Measurements from ENCODE around the gene GALNT4. TPM values are rescaled to one million over a fixed set of nuclear protein-coding genes. Genes with fewer than 3 reads are reported as not detected.

Gene GALNT4
- total and polyA plus RNA-seq, 8 donors, result 0.45 to 111 (median 6.6) TPM

- H3K27ac ChIP-seq, result no peak overlapping the region
- DNase-seq, result no peak
- no peak for TF ChIP-seq POLR2A (IDR thresholded peaks at IDR 0.05)
- TF ChIP-seq EP300 (IDR thresholded peaks at IDR 0.05), result no peak
- TF ChIP-seq POLR2AphosphoS5 (IDR thresholded peaks at IDR 0.05), result no peak
- no peak for TF ChIP-seq CTCF (IDR thresholded peaks at IDR 0.05)
- H3K4me1 ChIP-seq, result peaks cover 0 to 7% (median 3%) of the 10 kb centered on the region in 4 donors
- peaks cover 0 to 53% (median 29%) of the 10 kb centered on the region in 4 donors for H3K36me3 ChIP-seq
- no peaks in the 10 kb centered on the region for H3K9me3 ChIP-seq
- WGBS, 5 donors, result 57 to 80% (median 67%) methylated on average over 1 of the region's 1 CpG
- H3K27me3 ChIP-seq, result no peaks in the 10 kb centered on the region
- intact Hi-C loops (cut with DNase I; ENCODE audit: low total_unique reads), result no loop called here
- no peak overlapping the region for H3K4me3 ChIP-seq
These were observed 40.1 kb downstream of the GALNT4 start for GRCh38 chr12:89484470-89484869.

- Histone ChIP-seq H3K36me3 (peaks cover 0 to 22% (median 7%) of the 10 kb centered on the region in 4 donors), H3K27me3 (no peaks in the 10 kb centered on the region), H3K4me1 (peaks cover 0 to 12% (median 3%) of the 10 kb centered on the region in 4 donors), H3K9me3 (no peaks in the 10 kb centered on the region), H3K27ac (no peak overlapping the region), H3K4me3 (no peak overlapping the region)
- TF ChIP-seq CTCF (IDR thresholded peaks at IDR 0.05) (no peak), POLR2A (IDR thresholded peaks at IDR 0.05) (no peak), EP300 (IDR thresholded peaks at IDR 0.05) (no peak), POLR2AphosphoS5 (IDR thresholded peaks at IDR 0.05) (no peak)
- no peak for DNase-seq
- intact Hi-C loops (cut with DNase I; ENCODE audit: low total_unique reads), result no loop called here
- WGBS, 5 donors, result 65 to 78% (median 70%) methylated on average over 2 of the region's 2 CpGs
These were observed 43.2 kb downstream of the GALNT4 start for GRCh38 chr12:89481213-89481914.

DNA sequence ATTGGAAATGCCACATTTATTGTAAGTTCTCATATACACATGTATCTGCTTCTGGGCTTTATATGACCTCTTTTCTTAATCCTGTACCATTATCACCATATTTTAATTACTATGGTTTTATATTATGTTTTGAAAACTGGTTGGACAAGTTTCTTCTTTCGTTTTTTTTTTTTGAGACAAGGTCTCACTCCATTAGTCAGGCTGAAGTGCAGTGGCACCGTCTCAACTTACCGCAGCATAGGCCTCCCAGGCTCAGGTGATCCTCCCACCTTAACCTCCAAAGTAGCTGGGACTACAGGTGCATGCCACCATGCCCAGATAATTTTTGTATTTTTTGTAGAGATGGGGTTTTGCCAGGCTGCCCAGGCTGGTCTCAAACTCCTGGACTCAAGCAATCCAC is 44.6 kb downstream of the GALNT4 start:
- intact Hi-C loops (cut with DNase I; ENCODE audit: low total_unique reads), result no loop called here
- H3K27ac ChIP-seq, result no peak overlapping the region
- no peak for DNase-seq
- TF ChIP-seq CTCF (IDR thresholded peaks at IDR 0.05) (no peak), POLR2A (IDR thresholded peaks at IDR 0.05) (no peak), EP300 (IDR thresholded peaks at IDR 0.05) (no peak), POLR2AphosphoS5 (IDR thresholded peaks at IDR 0.05) (no peak)
- H3K4me3 ChIP-seq, result no peak overlapping the region
- H3K4me1 ChIP-seq, result peaks cover 0 to 12% (median 3%) of the 10 kb centered on the region in 4 donors
- WGBS, 5 donors, result 40 to 84% (median 43%) methylated on average over 3 of the region's 3 CpGs
- peaks cover 0 to 8% (median 2%) of the 10 kb centered on the region in 4 donors for H3K36me3 ChIP-seq
- H3K27me3 ChIP-seq, result no peaks in the 10 kb centered on the region
- H3K9me3 ChIP-seq, result no peaks in the 10 kb centered on the region

DNA sequence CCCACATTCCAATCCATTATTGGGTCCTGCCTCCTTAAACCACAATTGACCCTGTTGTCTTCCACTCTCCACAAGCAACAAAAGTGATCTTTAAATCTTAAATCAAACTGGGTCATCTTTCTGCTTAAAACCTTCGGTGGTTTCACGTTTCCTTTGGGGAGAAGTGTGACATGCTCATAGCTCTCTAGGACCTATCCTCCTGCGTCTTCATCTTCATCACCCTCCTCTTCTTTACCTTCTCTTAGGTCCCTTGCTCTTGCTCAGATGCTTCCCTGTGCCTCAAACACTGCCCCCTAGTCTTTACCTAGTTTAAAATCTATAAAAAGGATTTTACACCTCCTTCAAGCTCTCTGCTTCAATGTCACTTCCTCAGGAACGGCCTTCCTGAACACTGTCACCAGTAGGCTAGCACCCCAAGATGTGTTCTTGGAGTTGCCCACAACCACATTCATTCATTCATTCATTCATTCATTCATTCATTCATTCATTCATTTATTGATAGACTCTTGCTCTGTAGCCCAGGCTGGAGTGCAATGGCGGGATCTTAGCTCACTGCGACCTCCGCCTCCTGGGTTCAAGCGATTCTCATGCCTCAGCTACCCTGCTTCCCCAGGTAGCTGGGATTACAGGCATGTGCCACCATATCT is 46.8 kb downstream of the GALNT4 start:
- peaks cover 0 to 12% (median 3%) of the 10 kb centered on the region in 4 donors for H3K4me1 ChIP-seq
- intact Hi-C loops (cut with DNase I; ENCODE audit: low total_unique reads), result no loop called here
- no peaks in the 10 kb centered on the region for H3K27me3 ChIP-seq

More for the DNA sequence above, 46.8 kb downstream of the GALNT4 start:
- no peak overlapping the region for H3K27ac ChIP-seq
- TF ChIP-seq POLR2A (IDR thresholded peaks at IDR 0.05) (no peak), EP300 (IDR thresholded peaks at IDR 0.05) (no peak), CTCF (IDR thresholded peaks at IDR 0.05) (no peak), POLR2AphosphoS5 (IDR thresholded peaks at IDR 0.05) (no peak)
- no peaks in the 10 kb centered on the region for H3K9me3 ChIP-seq
- WGBS, 5 donors, result 84 to 95% (median 91%) methylated on average over 8 of the region's 8 CpGs
- no peak for DNase-seq
- no peak overlapping the region for H3K4me3 ChIP-seq
- H3K36me3 ChIP-seq, result no peaks in the 10 kb centered on the region
